ENCODE data around the gene GRIN1. TPM values are rescaled to one million over a fixed set of nuclear protein-coding genes. Genes with fewer than 3 reads are reported as not detected.

Gene GRIN1
- total and polyA plus RNA-seq, 2 of the 8 experiments (the other 6 are each of a cell fraction or from before 2014, with no cell fraction given): 0.48 to 2.1 TPM

DNA sequence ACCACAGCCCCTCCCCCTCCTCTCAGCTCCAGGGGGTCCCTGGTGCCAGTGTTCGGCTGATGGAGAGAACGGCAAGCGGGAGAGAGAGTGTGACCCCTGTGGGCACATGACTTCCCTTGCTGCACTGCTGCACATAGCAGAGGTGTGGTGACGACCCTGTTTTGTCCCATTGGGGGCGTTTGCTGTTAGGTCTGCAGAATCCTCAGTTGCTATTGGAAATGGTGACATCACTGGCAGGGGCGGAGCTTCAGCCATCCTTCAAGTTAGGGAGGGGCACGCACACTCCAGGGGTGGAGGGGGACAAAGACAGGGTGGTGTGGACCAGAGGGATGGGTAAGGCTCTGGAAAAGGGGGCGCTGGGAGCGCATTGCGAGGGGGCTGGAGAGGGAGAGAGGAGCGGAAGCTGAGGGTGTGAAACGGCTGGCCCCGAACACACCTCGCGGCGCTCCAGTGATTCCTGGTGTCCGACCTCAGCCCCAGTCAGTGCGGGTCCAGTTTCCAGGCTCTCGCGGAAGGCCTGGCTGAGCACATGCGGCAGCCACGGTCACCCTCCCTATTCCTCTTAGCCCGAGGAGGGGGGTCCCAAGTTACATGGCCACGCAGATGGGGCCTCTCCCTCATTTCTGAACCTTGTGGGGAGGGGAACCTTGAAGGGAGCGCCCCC, 764 bp upstream of the GRIN1 start:
- Histone ChIP-seq H2AFZ (ENCODE audit: low read length) (no peak overlapping the region), H3K9me3 (ENCODE audit: insufficient read depth in 2 of 2, low read depth in 1 of 2, low read length in 1 of 2) (no peaks in the 10 kb centered on the region), H3K18ac (ENCODE audit: extremely low read depth, low read length) (no peak overlapping the region), H4K91ac (replicated peaks; ENCODE audit: insufficient read length, low read length) (no peak overlapping the region), H3K56ac (replicated peaks; ENCODE audit: insufficient read length, low read depth, low read length) (no peak overlapping the region), H3K79me2 (ENCODE audit: control insufficient read depth in 1 of 2, insufficient read depth in 2 of 2, low read length in 2 of 2) (no peaks in the 10 kb centered on the region), H2BK15ac (ENCODE audit: low read length) (no peak overlapping the region), H3K4me3 (ENCODE audit: extremely low read depth in 1 of 4, insufficient read depth in 2 of 4, low read depth in 3 of 4, low read length in 4 of 4) (peak overlapping the region in 2 of 4 experiments; percentile 38 to 44; a peak in 4 of 8 replicates), H2AK5ac (ENCODE audit: low read depth, low read length) (no peak overlapping the region), H3K9ac (replicated peaks in 1 of 4; ENCODE audit: extremely low read depth in 1 of 4, low read depth in 3 of 4, low read length in 3 of 4) (no peak overlapping the region), H3K4me1 (replicated peaks in 1 of 4; ENCODE audit: control insufficient read depth in 3 of 4, insufficient read depth in 4 of 4, low read length in 3 of 4) (peaks cover 0 to 14% (median 11%) of the 10 kb centered on the region in 4 experiments; a peak in 6 of 7 replicates), H3K79me1 (ENCODE audit: low read depth, low read length) (0 out of 2 replicates have a peak, but pooled peaks cover 2% of the 10 kb centered on the region), H3K36me3 (ENCODE audit: control insufficient read depth in 2 of 4, insufficient read depth in 4 of 4, low read length in 3 of 4) (no peaks in the 10 kb centered on the region), H3K23me2 (ENCODE audit: low read depth, low read length) (peaks cover 4% of the 10 kb centered on the region; the same call in 1 of the 2 replicates), H2BK120ac (replicated peaks; ENCODE audit: low read depth, low read length) (no peak overlapping the region), H3K27me3 (replicated peaks in 1 of 4; ENCODE audit: control insufficient read depth in 3 of 4, extremely low read depth in 1 of 4, insufficient read depth in 3 of 4, low read length in 3 of 4) (peaks cover 25 to 72% (median 66%) of the 10 kb centered on the region in 4 experiments), H3K27ac (ENCODE audit: low read depth, low read length) (no peak overlapping the region), H2BK20ac (ENCODE audit: low read length) (no peak overlapping the region), H4K20me1 (replicated peaks in 1 of 2; ENCODE audit: control insufficient read depth in 1 of 2, insufficient read depth in 2 of 2, low read length in 2 of 2) (peaks cover 1 to 18% of the 10 kb centered on the region in 2 experiments), H3K4ac (replicated peaks; ENCODE audit: insufficient read length, low read depth, low read length) (no peak overlapping the region), H3K14ac (ENCODE audit: insufficient read length) (no peak overlapping the region), H4K5ac (ENCODE audit: insufficient read length, low read depth, low read length) (no peak overlapping the region), H3K4me2 (ENCODE audit: insufficient read depth in 1 of 2, low read depth in 2 of 2, low read length in 2 of 2) (peak overlapping the region; percentile 61 to 85), H4K8ac (ENCODE audit: extremely low read depth, insufficient read depth, low read length) (no peak overlapping the region; the same call in 1 of the 2 replicates), H3K23ac (ENCODE audit: insufficient read length) (no peak overlapping the region), H2BK5ac (ENCODE audit: low read depth, low read length) (no peak overlapping the region), H2BK12ac (ENCODE audit: low read depth, low read length) (no peak overlapping the region)
- 19% methylated on average over 18 of the region's 25 CpGs; no CpG with 5 or more reads in 1 of the 2 experiments for WGBS, 2 experiments (ENCODE audit: extremely low coverage in 1 of 2, insufficient coverage in 1 of 2, insufficient read length in 1 of 2, insufficient replicate concordance in 2 of 2, low coverage in 1 of 2, low lambda C conversion rate in 2 of 2, missing lambda C conversion rate in 1 of 2)
- CTCF ChIA-PET (ENCODE audit: partially characterized antibody): interaction anchor here (0.6 to 4.5 kb wide), 15 partner anchors 9 to 388 kb away, joined by 3 to 24 read pairs (median 4); partner anchors contain the start of gene RNF224
- POLR2A ChIA-PET (ENCODE audit: partially characterized antibody): interaction anchor here (0.6 to 2.4 kb wide), 16 partner anchors 8 to 162 kb away, joined by 3 to 7 read pairs (median 3); partner anchors contain the start of genes LRRC26, NELFB and TUBB4B
- peak in 1 of 2 experiments; percentile 87 for DNase-seq (ENCODE audit: low read depth in 1 of 2, low spot score in 2 of 2)
- FAIRE-seq: peak; percentile 84
- TF ChIP-seq RXRA (IDR thresholded peaks at IDR 0.05; ENCODE audit: insufficient read depth, low read depth, low read length) (no peak), SP1 (IDR thresholded peaks at IDR 0.05; ENCODE audit: low read depth, low read length) (0 out of 2 replicates have a peak, but pooled peaks have one; percentile 13), TEAD4 (IDR thresholded peaks at IDR 0.05; ENCODE audit: low read depth, low read length) (no peak), CREB1 (IDR thresholded peaks at IDR 0.05) (0 out of 2 replicates have a peak, but pooled peaks have one; percentile 39), POLR2A (IDR thresholded peaks at IDR 0.05; ENCODE audit: control extremely low read depth in 1 of 2, low read depth in 2 of 2, low read length in 2 of 2) (no peak), TAF1 (IDR thresholded peaks at IDR 0.05; ENCODE audit: low read depth, low read length) (no peak), EZH2 (IDR thresholded peaks at IDR 0.05; ENCODE audit: low read depth, low read length, severe bottlenecking) (no peak), EP300 (IDR thresholded peaks at IDR 0.05; ENCODE audit: borderline replicate concordance in 1 of 2, low read depth in 2 of 2, low read length in 2 of 2) (no peak), KDM5A (IDR thresholded peaks at IDR 0.05; ENCODE audit: low read length) (no peak)
- TF ChIP-seq, protein P1, sequence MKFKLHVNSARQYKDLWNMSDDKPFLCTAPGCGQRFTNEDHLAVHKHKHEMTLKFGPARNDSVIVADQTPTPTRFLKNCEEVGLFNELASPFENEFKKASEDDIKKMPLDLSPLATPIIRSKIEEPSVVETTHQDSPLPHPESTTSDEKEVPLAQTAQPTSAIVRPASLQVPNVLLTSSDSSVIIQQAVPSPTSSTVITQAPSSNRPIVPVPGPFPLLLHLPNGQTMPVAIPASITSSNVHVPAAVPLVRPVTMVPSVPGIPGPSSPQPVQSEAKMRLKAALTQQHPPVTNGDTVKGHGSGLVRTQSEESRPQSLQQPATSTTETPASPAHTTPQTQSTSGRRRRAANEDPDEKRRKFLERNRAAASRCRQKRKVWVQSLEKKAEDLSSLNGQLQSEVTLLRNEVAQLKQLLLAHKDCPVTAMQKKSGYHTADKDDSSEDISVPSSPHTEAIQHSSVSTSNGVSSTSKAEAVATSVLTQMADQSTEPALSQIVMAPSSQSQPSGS (IDR thresholded peaks at IDR 0.05; ENCODE audit: low read length): no peak

Measured in H1 (cell line).